Pons (tissue), 1 donor: ENCODE results near the gene FMN1.

Experiments used
- DNase-seq: peaks from one replicate; pipeline ENCODE4 v3.0.0-alpha.2; 2016; ENCODE audit warnings: low spot score

Gene FMN1

GRCh38 chr15:32879980-32880379 lies 314.5 kb downstream of the FMN1 start:
- no peak for DNase-seq

GRCh38 chr15:32878869-32879805 lies 315.4 kb downstream of the FMN1 start:
- DNase-seq: no peak

GRCh38 chr15:32878342-32878741 lies 316.2 kb downstream of the FMN1 start:
- no peak for DNase-seq

GRCh38 chr15:32877252-32878019 lies 317.1 kb downstream of the FMN1 start:
- no peak for DNase-seq

- no peak for DNase-seq
Measured at GRCh38 chr15:32873284-32874114, 321.0 kb downstream of the FMN1 start.

GRCh38 chr15:32872621-32873283 lies 321.8 kb downstream of the FMN1 start:
- no peak for DNase-seq

GRCh38 chr15:32871883-32872282 lies 322.6 kb downstream of the FMN1 start:
- no peak for DNase-seq

GRCh38 chr15:32870240-32871033 lies 324.1 kb downstream of the FMN1 start:
- no peak for DNase-seq

- DNase-seq: no peak
Measured at GRCh38 chr15:32869776-32870175, 324.7 kb downstream of the FMN1 start.

- DNase-seq: peak; percentile 23
Measured at GRCh38 chr15:32867313-32867626, 327.2 kb downstream of the FMN1 start.

GRCh38 chr15:32866454-32867312 lies 327.8 kb downstream of the FMN1 start:
- peak; percentile 41 for DNase-seq

GRCh38 chr15:32864841-32865240 lies 329.7 kb downstream of the FMN1 start:
- no peak for DNase-seq

- no peak for DNase-seq
Measured at GRCh38 chr15:32864051-32864450, 330.5 kb downstream of the FMN1 start.

- peak; percentile 64 for DNase-seq
Measured at GRCh38 chr15:32861761-32862160, 332.8 kb downstream of the FMN1 start.

- DNase-seq: no peak
Measured at GRCh38 chr15:32861174-32861573, 333.3 kb downstream of the FMN1 start.

- DNase-seq: no peak
Measured at GRCh38 chr15:32859996-32860395, 334.5 kb downstream of the FMN1 start.

GRCh38 chr15:32859251-32859650 lies 335.3 kb downstream of the FMN1 start:
- no peak for DNase-seq

GRCh38 chr15:32857732-32858131 lies 336.8 kb downstream of the FMN1 start:
- no peak for DNase-seq

- no peak for DNase-seq
Measured at GRCh38 chr15:32856753-32857152, 337.8 kb downstream of the FMN1 start.

- DNase-seq: peak; percentile 19
Measured at GRCh38 chr15:32855942-32856341, 338.6 kb downstream of the FMN1 start.
